A673 (cell line): ENCODE measurements around the gene CPNE5. TPM values are rescaled to one million over a fixed set of nuclear protein-coding genes. Genes with fewer than 3 reads are reported as not detected.

Experiments
- BruUV-seq: library from RNA; stranded (reverse); fragments of 400-500 nt; replicated peaks from 2 replicates; lab custom pipeline; 2021; lab: Mats Ljungman, UMichigan
- CTCF ChIA-PET: fragments of 300-600 bp; sonication (Branson Sonifier 250); formaldehyde crosslinking; loops from one replicate; lab custom pipeline; 2022; ENCODE audit warnings: antibody characterized with exemption; lab: Charles Lee
- POLR2A ChIA-PET: fragments of 300-600 bp; sonication (Branson Sonifier 250); formaldehyde crosslinking; loops from one replicate; lab custom pipeline; 2022; ENCODE audit warnings: antibody characterized with exemption; ENCODE audit not compliant: low non-redundant PET; lab: Charles Lee
- DNase-seq: peaks from one replicate; pipeline ENCODE4 v3.0.0-alpha.2; 2015; ENCODE audit warnings: low spot score
- H3K27ac ChIP-seq: fragments of 200-600 bp; sonication (generic); 2 replicates; pipeline ENCODE4 v1.5.1; 2016; ENCODE audit warnings: mixed run types, low read depth, mild to moderate bottlenecking, mixed read lengths, antibody characterized with exemption, low read length; ENCODE audit not compliant: poor library complexity, severe bottlenecking
- H3K27me3 ChIP-seq: fragments of 200-600 bp; sonication (generic); replicated peaks from 2 replicates; pipeline ENCODE4 v1.6.1; 2017; ENCODE audit warnings: mixed run types, low read depth, mild to moderate bottlenecking, mixed read lengths, antibody characterized with exemption, low read length; ENCODE audit not compliant: insufficient read depth, poor library complexity
- H3K36me3 ChIP-seq: fragments of 200-600 bp; sonication (generic); 2 replicates; pipeline ENCODE4 v1.6.1; 2016; ENCODE audit warnings: mixed run types, mild to moderate bottlenecking, mixed read lengths, antibody characterized with exemption, low read length; ENCODE audit not compliant: insufficient read depth, poor library complexity, severe bottlenecking
- H3K4me1 ChIP-seq: fragments of 200-600 bp; sonication (generic); 2 replicates; pipeline ENCODE4 v1.6.1; 2017; ENCODE audit warnings: mixed run types, mild to moderate bottlenecking, mixed read lengths, antibody characterized with exemption, low read length; ENCODE audit not compliant: insufficient read depth, poor library complexity, severe bottlenecking
- H3K4me3 ChIP-seq: fragments of 200-600 bp; sonication (generic); 2 replicates; pipeline ENCODE4 v1.5.1; 2016; ENCODE audit warnings: low read depth, mixed run types, mild to moderate bottlenecking, mixed read lengths, low read length; ENCODE audit not compliant: poor library complexity, severe bottlenecking
- H3K9me3 ChIP-seq: fragments of 200-600 bp; sonication (generic); 2 replicates; pipeline ENCODE4 v1.6.1; 2016; ENCODE audit warnings: mixed run types, low read depth, mild to moderate bottlenecking, mixed read lengths, antibody characterized with exemption, low read length; ENCODE audit not compliant: poor library complexity, severe bottlenecking
- CTCF ChIP-seq: fragments of 300-800, 200-600 bp; sonication (generic); conservative IDR thresholded peaks from 2 replicates; pipeline ENCODE4 v1.5.1; 2017; ENCODE audit warnings: low read depth, mild to moderate bottlenecking, antibody characterized with exemption, low read length, moderate library complexity, mixed read lengths
- EZH2 ChIP-seq: fragments of 200-600 bp; sonication (generic); IDR thresholded peaks from 2 replicates; pipeline ENCODE4 v1.6.1; 2017; ENCODE audit warnings: borderline replicate concordance, low read depth, mild to moderate bottlenecking, mixed read lengths, antibody characterized with exemption, low read length; ENCODE audit not compliant: poor library complexity, severe bottlenecking
- intact Hi-C: fragments of 100-400 bp; cut with micrococcal nuclease; formaldehyde crosslinking; loops from one replicate; pipeline ENCODE4 v1.10.0; 2022; ENCODE audit not compliant: unreplicated experiment
- total RNA-seq: library from RNA; stranded (reverse); gene quantifications from 2 replicates; pipeline ENCODE4 v1.2.3, GENCODE V29; 2021

Gene CPNE5
- total RNA-seq, 1 experiment from 2014 or later, result 0.13 TPM

DNA sequence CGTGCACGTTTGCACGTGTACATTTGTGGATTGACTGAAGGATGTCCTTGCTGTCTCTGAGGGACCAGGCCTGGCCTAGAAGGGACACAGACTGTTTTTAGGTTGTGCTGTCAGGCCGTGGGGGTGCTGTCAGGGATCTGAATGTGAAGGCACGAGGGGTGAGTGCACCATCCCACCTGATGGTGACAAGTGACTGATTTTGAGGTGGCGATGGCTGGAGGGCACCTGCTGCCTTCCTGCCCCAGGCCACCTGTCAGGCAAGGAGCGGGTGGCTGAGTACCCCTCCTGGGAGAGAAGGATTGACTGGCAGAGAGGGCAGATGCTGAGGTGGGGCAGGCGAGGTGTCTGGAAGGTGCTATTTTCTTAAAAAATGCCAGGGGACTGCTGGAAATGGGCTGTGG lies 140.4 kb downstream of the CPNE5 start:
- no peaks in the 10 kb centered on the region for H3K27me3 ChIP-seq
- H3K36me3 ChIP-seq, result no peaks in the 10 kb centered on the region
- no peak for DNase-seq
- no peaks in the 10 kb centered on the region for H3K4me1 ChIP-seq
- H3K27ac ChIP-seq, result no peak overlapping the region
- CTCF ChIA-PET, result no interaction called here
- no peaks in the 10 kb centered on the region for H3K9me3 ChIP-seq
- no peak for TF ChIP-seq EZH2
- no peak for TF ChIP-seq CTCF
- BruUV-seq, result no TSS peak
- no peak overlapping the region for H3K4me3 ChIP-seq
- intact Hi-C loops, result no loop called here
- POLR2A ChIA-PET, result no interaction called here

DNA sequence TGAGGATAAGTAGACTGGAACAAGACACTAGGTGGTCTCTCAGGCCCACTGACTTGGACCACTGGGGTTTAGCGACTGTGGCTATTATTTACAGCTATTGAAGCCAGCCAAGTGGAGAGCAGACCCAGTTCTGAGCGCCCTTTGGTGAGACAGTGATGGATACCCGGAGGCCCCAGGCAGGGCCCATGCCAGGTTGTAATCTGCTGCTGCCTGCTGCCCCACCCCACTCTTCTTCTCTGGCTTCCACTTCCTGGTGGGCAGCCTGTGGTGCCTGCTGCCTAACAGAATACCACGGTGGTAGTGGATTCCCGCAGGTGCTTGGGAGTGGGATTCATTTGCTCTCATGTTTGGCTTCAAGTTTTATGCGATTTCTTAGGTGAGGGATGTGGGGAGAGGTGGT lies 141.0 kb downstream of the CPNE5 start:
- CTCF ChIA-PET, result no interaction called here
- Histone ChIP-seq H3K4me1 (no peaks in the 10 kb centered on the region), H3K9me3 (no peaks in the 10 kb centered on the region), H3K36me3 (no peaks in the 10 kb centered on the region), H3K27me3 (no peaks in the 10 kb centered on the region), H3K27ac (no peak overlapping the region), H3K4me3 (no peak overlapping the region)
- intact Hi-C loops, result no loop called here
- POLR2A ChIA-PET, result no interaction called here
- BruUV-seq, result no TSS peak
- TF ChIP-seq EZH2 (no peak), CTCF (no peak)
- no peak for DNase-seq

GRCh38 chr6:36697481-36697903 lies 141.8 kb downstream of the CPNE5 start, which contains the start of gene RAB44:
Gene RAB44, plus strand, starts transcription at chr6:36697826. Its CDS starts 6,410 bp downstream, at chr6:36704236.
- no peak for TF ChIP-seq CTCF
- no peak for TF ChIP-seq EZH2
- H3K27ac ChIP-seq, result no peak within 1 kb of the TSS
- intact Hi-C loops, result no loop called here
- no peaks in the 10 kb centered on the region for H3K9me3 ChIP-seq
- no peak within 1 kb of the TSS for H3K4me3 ChIP-seq
- no peaks in the 10 kb centered on the region for H3K27me3 ChIP-seq
- no peaks in the 10 kb centered on the region for H3K36me3 ChIP-seq
- no peak for DNase-seq
- no TSS peak for BruUV-seq
- CTCF ChIA-PET, result no interaction called here
- H3K4me1 ChIP-seq, result no peaks in the 10 kb centered on the region
- POLR2A ChIA-PET, result no interaction called here
